ENCODE results near the gene GATC.

Gene GATC

DNA sequence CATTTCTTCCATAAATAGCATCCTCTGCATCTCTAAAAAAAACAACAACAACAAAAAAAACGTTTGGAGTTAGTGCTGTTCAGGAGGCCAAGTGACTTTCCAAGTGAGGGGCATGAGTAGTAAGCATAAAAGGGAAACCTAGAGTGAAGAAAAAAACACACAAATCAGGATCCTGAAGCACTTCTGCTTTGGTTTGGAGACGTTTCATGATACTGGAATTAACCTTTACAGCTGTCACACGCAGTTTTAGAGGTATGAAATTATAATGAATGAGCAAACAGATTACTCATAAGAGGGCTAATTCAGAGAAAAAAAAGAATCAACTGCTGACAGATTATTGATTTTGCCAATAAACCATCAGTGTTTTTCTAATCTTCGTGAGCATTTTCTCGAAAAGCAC lies 19.5 kb downstream of the GATC start:
- no peak for DNase-seq (ENCODE audit: low read depth)
- no peak overlapping the region for H3K4me3 ChIP-seq (ENCODE audit: low read length)
- TF ChIP-seq, protein P1, sequence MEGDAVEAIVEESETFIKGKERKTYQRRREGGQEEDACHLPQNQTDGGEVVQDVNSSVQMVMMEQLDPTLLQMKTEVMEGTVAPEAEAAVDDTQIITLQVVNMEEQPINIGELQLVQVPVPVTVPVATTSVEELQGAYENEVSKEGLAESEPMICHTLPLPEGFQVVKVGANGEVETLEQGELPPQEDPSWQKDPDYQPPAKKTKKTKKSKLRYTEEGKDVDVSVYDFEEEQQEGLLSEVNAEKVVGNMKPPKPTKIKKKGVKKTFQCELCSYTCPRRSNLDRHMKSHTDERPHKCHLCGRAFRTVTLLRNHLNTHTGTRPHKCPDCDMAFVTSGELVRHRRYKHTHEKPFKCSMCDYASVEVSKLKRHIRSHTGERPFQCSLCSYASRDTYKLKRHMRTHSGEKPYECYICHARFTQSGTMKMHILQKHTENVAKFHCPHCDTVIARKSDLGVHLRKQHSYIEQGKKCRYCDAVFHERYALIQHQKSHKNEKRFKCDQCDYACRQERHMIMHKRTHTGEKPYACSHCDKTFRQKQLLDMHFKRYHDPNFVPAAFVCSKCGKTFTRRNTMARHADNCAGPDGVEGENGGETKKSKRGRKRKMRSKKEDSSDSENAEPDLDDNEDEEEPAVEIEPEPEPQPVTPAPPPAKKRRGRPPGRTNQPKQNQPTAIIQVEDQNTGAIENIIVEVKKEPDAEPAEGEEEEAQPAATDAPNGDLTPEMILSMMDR (conservative IDR thresholded peaks at IDR 0.05; ENCODE audit: low read length), result no peak

DNA sequence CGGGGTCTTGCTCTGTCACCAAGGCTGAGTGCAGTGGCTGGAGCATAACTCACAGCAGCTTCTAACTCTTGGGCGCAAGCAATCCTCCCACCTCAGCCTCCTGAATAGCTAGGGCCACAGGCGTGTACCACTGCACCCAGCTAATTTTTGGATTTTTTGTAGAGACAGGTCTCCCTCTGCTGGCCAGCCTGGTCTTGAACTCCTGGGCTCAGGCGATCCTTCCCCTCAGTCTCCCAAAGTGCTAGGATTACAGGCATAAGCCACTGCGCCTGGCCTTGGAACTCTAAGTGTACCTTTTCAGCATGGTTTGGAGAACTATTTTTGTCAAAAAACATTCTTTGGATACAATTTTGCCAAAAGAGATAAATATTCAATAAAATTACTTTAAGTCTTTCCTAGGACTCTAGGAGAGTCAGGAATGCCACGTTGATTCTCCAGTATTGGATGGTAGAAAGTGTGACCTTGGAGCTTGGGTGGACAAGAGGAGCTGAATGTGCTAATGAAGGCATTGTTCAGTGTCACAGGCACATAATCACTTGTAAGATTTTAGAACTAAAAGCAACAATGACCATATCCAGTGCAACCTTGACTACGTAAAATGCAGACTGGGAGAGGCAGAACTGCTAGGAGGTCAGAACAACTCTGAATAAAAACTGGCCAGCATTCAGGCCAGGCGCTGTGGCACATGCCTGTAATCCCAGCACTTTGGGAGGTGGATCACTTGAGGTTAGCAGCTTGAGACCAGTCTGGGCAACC lies 20.5 kb downstream of the GATC start:
- peak; percentile 44 for DNase-seq (ENCODE audit: low read depth)
- TF ChIP-seq, protein P1 (conservative IDR thresholded peaks at IDR 0.05; ENCODE audit: low read length), result peak; percentile 68
- no peak overlapping the region for H3K4me3 ChIP-seq (ENCODE audit: low read length)

DNA sequence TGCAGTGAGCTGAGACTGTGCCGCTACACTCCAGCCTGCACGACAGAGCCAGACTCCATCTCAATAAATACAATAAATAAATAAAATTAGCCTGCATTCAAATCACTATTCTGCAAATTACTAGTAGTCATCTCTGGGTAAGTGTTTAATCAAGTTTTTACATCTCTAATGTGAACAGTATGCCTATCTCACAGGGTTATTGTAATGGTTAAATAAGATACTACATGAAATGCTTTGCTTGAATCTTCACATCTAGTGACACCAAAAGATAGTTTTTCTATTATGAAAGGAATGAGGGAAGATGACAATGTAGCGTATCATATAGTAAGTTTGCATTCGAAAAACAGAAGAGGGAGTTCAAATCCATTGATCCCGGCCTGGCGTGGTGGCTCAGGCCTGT lies 21.2 kb downstream of the GATC start:
- no peak overlapping the region for H3K4me3 ChIP-seq (ENCODE audit: low read length)
- TF ChIP-seq, protein P1 (conservative IDR thresholded peaks at IDR 0.05; ENCODE audit: low read length), result no peak
- no peak for DNase-seq (ENCODE audit: low read depth)

DNA sequence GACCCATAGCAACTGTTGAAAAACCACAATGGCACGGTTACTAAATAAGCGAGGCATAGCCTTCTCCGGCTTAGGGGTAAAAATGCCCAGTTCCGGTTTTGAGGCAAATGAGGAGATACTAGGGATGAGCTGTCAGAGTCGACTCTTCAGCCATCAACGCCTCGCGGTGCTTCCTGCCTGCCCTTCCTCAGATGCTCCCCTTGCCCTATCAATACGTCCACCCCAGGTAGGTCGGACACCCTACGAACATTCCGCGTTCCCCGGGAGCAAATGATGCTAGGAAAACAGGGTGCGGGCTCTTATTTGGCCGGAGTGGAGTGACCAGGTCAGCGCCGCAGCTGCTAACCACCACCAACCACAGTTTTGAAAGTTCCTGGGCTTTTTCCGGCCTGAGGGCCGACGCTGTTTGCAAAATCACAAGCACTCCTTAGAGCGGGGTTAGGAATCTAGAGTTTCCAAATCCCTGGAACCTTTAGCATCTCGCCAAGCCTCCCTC lies 22.1 kb downstream of the GATC start:
- H3K4me3 ChIP-seq (ENCODE audit: low read length), result peak overlapping the region; percentile 91
- DNase-seq (ENCODE audit: low read depth), result peak; percentile 62
- TF ChIP-seq, protein P1 (conservative IDR thresholded peaks at IDR 0.05; ENCODE audit: low read length), result no peak

DNA sequence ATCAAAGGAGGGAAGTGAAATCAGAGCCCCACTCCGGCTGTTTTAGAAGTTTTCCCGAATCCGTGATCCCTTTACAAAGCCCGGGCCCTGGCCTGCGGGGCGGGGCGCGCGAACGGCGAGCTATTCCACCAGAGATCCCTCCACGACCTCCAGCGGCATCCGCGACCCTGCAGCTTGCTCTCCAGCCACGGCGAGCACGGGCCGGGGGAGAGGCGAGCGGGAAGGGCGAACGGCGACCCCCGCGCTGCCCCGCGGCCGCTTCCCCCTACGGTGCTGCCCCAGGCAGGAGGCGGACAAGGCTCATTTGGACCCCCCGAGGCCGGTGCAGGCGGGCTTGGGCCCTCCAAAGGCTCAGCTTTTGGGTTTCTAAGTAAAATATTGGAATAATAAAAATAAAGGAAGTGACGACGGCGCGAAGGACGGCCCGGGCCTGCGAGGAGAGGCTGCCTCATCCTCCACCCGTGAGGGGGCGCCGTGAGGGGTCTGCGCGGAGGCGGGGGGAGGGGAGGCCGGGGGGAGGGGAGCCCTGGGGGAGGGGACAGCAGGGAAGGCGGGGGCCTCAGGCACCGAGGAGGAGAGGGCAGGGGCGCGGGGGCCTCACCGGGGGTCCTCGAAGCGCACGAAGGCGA lies 22.7 kb downstream of the GATC start:
- H3K4me3 ChIP-seq (ENCODE audit: low read length), result peak overlapping the region; percentile 91
- peak; percentile 13 for DNase-seq (ENCODE audit: low read depth)
- TF ChIP-seq, protein P1 (conservative IDR thresholded peaks at IDR 0.05; ENCODE audit: low read length), result no peak

DNA sequence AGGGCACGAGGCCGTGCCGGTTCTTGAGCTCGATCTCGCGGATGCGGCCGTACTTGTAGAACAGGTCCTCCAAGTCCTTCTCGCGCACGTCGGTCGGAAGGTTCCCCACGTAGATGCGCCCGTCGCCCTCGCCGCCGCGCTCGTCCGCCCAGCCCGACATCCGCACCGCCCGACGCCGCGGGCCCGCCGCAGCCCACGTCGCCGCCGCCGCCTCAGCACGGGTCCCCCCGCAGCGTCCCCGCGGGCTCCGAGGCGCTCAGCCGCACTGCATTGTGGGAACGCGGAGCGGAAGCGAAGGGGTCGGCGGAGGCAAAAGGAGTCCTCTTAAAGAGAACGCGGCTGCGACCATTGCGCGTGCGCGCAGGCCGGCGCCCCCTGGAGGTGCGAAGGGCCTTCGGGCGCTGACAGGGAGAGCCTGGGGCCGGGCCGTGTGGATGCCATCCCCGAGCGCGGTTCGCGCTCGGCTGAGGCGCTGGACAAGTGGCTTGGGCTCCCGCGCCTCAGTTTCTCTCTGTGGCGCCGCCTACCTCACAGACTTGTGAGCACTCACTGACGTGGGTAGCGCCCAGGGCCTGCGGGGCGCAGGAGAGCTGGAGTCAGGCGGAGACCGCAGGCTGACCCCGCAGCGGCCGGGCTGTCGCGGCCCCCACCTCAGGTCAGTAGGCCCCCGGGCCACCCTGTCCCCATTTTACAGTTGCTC lies 23.4 kb downstream of the GATC start, which contains the start of gene SRSF9:
SRSF9 (minus strand) TSS at position 299 of the 700 bp plus-strand sequence; CDS start at position 160, 139 bp downstream.
- TF ChIP-seq, protein P1 (conservative IDR thresholded peaks at IDR 0.05; ENCODE audit: low read length), result peak; percentile 77
- DNase-seq (ENCODE audit: low read depth), result peak; percentile 97
- peak within 1 kb of the TSS; percentile 91 for H3K4me3 ChIP-seq (ENCODE audit: low read length)

All from AG10803 (cell line).